Measurements from ENCODE around the gene EFNA1.

GRCh38 chr1:155084722-155085503 lies 42.8 kb upstream of the EFNA1 start:
- TF ChIP-seq, protein P1, sequence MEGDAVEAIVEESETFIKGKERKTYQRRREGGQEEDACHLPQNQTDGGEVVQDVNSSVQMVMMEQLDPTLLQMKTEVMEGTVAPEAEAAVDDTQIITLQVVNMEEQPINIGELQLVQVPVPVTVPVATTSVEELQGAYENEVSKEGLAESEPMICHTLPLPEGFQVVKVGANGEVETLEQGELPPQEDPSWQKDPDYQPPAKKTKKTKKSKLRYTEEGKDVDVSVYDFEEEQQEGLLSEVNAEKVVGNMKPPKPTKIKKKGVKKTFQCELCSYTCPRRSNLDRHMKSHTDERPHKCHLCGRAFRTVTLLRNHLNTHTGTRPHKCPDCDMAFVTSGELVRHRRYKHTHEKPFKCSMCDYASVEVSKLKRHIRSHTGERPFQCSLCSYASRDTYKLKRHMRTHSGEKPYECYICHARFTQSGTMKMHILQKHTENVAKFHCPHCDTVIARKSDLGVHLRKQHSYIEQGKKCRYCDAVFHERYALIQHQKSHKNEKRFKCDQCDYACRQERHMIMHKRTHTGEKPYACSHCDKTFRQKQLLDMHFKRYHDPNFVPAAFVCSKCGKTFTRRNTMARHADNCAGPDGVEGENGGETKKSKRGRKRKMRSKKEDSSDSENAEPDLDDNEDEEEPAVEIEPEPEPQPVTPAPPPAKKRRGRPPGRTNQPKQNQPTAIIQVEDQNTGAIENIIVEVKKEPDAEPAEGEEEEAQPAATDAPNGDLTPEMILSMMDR (IDR thresholded peaks at IDR 0.05) = peak; percentile 82
- TF ChIP-seq, protein P2, sequence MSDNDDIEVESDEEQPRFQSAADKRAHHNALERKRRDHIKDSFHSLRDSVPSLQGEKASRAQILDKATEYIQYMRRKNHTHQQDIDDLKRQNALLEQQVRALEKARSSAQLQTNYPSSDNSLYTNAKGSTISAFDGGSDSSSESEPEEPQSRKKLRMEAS (IDR thresholded peaks at IDR 0.05) = peak; percentile 86
- TF ChIP-seq POLR2AphosphoS2 (conservative IDR thresholded peaks at IDR 0.05; ENCODE audit: low read length) (no peak), KDM1A (IDR thresholded peaks at IDR 0.05; ENCODE audit: low read depth) (no peak), USF2 (IDR thresholded peaks at IDR 0.05) (no peak), MYC (IDR thresholded peaks at IDR 0.05; ENCODE audit: borderline replicate concordance, low read length) (no peak), NFE2L2 (conservative IDR thresholded peaks at IDR 0.05; ENCODE audit: low read length) (no peak), EP300 (IDR thresholded peaks at IDR 0.05) (no peak)

Data from A549 (cell line).